Dedifferentiated amniotic fluid mesenchymal stem cell (primary cell): ENCODE measurements around the gene ALG1.
"Not testable (repeated sequence)": the region's sequence is repeated elsewhere in the genome, so short reads cannot be mapped to it uniquely, and the experiment has no call there.

Source experiments
- DNase-seq: peaks from one replicate; pipeline ENCODE4 v3.0.0-alpha.2; 2016; ENCODE audit errors: extremely low spot score

The ALG1 gene

DNA sequence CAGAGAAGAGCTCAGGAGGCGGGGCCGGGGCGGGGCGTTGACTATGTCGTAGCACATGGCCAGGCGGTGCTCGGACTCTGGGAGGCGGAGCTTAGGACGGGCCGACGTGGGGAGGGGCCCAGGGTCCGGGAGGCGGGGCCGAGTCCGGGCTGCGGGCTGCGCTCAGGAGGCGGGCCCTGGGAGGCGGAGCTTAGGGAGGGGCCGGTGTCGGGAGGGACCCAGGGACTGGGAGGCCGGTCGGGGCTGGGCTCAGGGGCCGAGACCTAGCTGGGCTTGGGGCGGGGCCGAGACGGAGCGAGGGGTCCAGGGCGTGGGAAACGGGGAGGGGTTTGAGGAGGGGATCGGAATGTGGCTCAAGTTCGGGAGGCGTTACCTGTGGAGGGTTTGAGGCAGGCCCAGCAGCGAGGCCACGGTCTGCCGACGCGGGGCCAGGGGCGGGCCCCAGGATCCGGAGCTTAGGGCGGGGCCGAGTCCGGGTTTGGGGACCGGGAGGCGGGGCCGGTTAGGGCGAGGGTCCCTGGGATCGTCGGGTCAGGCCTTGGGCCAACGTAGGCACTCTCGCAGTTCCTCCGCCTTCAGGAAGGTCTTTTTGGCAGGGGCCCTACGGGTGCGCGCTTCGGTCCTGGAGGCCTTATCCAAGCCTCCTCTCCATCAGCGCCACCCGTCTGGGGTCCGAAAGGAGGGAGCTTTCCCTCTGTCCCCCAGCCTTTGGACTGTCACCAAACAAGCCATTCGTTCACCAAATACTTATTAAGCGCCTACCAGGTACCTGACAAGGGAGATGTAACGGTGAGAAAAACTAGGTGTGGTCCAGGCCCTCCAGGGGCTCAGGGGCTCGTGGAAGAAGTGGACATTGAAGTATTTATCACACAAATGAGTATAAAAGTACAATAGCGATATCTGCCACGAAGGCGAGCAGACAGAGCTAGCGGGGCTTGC lies 26.8 kb downstream of the ALG1 start:
- not testable (repeated sequence) for DNase-seq

DNA sequence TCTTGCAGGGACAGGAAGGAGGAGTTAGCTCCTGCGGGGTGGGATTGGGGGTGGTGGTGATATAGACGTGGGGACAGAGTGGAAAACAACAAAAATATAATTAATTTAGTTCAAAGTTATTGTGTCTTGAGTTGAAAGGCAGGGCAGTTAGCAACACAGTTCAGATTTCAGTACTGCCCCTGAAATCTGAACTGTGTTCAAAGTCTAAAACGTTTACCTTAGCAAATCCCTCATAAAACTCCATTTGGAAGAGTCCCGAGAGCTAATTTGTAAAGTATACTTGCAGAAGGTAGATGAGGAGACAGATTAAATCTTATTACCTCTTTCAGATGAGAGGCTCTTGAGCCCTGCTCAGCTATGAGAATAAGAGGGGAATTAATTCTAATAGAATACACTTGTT lies 27.5 kb downstream of the ALG1 start:
- DNase-seq: not testable (repeated sequence)

GRCh38 chr16:5103296-5104032 lies 31.8 kb downstream of the ALG1 start:
- DNase-seq: not testable (repeated sequence)

GRCh38 chr16:5105039-5105438 lies 33.4 kb downstream of the ALG1 start:
- not testable (repeated sequence) for DNase-seq

DNA sequence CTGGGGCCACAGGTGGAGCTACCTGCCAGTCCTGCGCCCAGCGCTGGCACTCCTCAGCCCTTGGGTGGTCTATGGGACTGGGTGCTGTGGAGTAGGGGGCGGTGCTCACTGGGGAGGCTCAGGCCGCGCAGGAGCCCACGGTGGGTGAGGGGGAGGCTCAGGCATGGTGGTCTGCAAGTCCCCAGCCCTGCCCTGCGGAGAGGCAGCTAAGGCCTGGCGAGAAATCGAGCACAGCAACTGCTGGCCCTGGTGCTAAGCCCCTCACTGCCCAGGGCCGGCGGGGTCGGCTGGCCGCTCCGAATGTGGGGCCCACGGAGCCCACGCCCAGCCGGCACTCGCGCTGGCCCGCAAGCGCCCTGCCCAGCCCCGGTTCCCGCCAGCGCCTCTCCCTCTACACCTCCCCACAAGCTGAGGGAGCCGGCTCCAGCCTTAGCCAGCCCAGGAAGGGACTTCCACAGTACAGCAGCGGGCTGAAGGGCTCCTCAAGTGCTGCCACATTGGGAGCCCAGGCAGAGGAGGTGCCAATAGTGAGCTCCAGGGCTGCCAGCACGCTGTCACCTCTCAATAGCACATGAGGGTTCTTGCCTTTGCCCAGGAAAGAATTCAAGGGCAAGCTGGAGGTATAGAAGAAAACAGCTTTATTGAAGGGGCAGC lies 37.0 kb downstream of the ALG1 start:
- no peak for DNase-seq

DNA sequence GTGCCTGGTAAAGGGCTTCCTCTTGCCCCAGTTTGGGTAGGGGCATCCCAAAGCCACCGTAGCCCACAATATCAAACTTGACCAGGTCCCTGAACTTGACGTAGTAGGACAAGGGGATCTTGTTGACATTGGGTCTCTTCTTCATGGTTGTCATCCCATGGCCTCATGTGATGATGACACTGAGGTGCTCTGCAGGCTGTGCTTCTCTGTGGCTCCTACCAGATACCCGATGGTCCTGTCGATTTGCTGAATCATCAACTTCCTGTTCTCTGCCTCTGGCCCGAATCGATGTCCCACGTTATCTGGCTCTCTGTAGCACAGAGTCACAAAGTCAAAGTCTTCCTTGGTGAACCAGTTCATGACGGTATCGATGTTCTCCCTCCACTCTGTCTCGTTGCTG lies 39.3 kb downstream of the ALG1 start:
- DNase-seq: not testable (repeated sequence)

DNA sequence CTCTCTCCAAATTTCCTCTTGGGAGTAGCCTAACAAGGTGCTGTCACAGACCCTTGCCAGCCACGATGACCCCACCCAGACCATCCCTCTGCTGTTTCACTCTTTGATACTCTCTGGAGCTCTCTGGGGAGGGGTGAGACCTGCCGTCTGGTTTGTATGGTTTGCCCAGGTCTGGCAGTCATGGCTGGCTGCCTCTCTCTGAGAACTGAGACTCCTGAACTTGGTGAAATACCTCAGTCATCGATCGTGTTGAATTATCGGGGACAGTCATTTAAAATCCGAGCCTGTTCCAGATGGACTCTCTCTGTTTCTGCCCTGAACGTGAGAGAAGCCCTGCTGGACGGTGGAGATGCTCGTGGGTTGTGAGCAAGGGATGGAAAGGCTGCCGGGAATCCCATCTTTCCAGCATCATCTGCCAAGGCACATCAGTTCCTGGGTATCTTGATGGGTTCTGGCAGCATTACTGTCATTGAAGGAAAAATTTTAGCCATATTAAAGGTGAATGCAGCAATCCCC lies 45.2 kb downstream of the ALG1 start:
- DNase-seq: not testable (repeated sequence)

GRCh38 chr16:5117300-5118087 lies 45.9 kb downstream of the ALG1 start:
- DNase-seq: not testable (repeated sequence)

DNA sequence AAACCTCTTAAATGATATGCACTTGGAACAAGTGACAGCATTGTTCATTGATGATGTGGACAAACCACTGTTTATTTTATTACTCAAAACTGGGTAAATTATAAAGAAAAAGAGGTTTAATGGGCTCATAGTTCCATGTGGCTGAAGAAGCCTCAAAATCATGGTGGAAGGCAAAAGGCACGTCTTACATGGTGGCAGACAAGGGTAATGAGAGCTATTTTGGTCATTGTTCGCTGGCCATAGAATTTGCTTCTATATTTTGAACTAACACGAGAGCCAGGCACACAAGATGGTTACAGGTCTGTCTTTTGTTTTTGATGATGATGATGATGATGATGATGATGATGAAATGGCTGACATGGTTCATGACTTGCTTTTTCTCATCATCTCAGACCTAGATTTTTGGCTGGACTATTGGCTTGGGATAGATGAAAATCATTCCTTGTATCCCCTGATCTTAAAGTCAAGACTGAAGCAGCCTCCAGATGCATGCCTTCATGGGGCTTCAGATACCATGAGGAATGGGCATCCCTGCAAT lies 59.9 kb downstream of the ALG1 start:
- DNase-seq: not testable (repeated sequence)

DNA sequence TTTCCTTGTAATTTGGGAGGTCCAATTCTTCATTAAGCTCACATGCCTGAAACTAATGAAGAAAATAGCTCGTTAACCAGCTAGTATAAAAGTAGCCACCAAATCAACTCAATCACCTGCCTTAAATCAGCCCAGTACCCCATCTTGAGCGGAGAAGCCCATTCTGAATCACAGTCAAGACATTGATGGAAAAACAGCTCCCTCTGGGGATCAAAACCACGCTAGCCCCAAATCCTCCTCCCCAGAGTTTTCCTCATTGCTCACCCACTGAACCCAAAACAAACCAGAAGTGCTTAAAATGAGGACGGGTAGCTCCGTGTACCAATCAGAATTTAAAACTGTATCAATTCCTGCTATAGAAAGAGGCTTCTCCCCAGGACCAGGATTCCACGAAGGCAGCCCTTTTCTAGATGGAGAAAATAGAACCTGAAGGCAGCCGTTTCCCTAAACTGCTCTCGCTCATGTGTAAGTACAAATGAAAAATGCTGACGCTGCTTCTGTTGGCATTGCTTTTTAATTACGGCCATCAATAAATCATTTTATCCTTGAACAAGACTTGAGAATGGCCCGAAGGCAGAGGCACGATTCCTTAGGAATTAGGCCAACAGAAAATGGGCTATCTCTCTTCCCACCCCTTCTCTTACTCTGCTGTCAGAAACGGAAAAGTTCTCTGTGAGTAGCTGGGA lies 61.4 kb downstream of the ALG1 start:
- DNase-seq: not testable (repeated sequence)

GRCh38 chr16:5134739-5135452 lies 63.3 kb downstream of the ALG1 start:
- not testable (repeated sequence) for DNase-seq
